Pancreas (tissue), 10 donors: Measurements from ENCODE around the gene ZSCAN9. TPM values are rescaled to one million over a fixed set of nuclear protein-coding genes. Genes with fewer than 3 reads are reported as not detected.
A peak's percentile ranks its signal among the peaks of the same experiment; 100 is the strongest.

ENCODE experiments used
- ATAC-seq, 4 donors: fragments of 200-7000 bp; cut with Tn5 transposase; one replicate each; pipeline versions ENCODE4 v1.8.0 to v1.9.1; 2020; ENCODE audit warnings: mild to moderate bottlenecking in 4 of 4, moderate library complexity in 4 of 4
- DNase-seq, 6 donors: peaks; one replicate each; pipeline ENCODE4 v3.0.0-alpha.2; 2020
- FAIRE-seq: peaks from 2 replicates; lab custom pipeline; 2012; peaks lifted over from hg19 to GRCh38; lab: Jason Lieb, UNC
- H3K27ac ChIP-seq, 4 donors: fragments of 200-600 bp; sonication (generic); 1 replicate in 3 of 4; 2 replicates in 1 of 4; pipeline versions ENCODE4 v1.5.0 to v1.8.0; 2020
- H3K27me3 ChIP-seq, 4 donors: fragments of 200-600 bp; one replicate each; pipeline ENCODE4 v1.8.0; 2021
- H3K36me3 ChIP-seq, 3 donors: fragments of 200-600 bp; sonication (generic) in 1 of 3; one replicate each; pipeline versions ENCODE4 v1.5.0 to v1.8.0; 2020 to 2021
- H3K4me1 ChIP-seq, 3 donors: fragments of 200-600 bp; one replicate each; pipeline ENCODE4 v1.8.0; 2021
- H3K4me3 ChIP-seq, 4 donors: fragments of 200-600 bp; sonication (generic) in 2 of 4; one replicate each; pipeline versions ENCODE4 v1.5.0 to v1.8.0; 2020 to 2021
- H3K9me3 ChIP-seq, 4 donors: fragments of 200-600 bp; one replicate each; pipeline ENCODE4 v1.8.0; 2021
- CTCF ChIP-seq, 4 donors: fragments of 200-600 bp; sonication (generic) in 3 of 4; IDR thresholded peaks; one replicate each; pipeline versions ENCODE4 v1.5.0 to v1.8.0; 2021; ENCODE audit warnings: antibody characterized with exemption in 4 of 4
- WGBS, 2 donors: extraction: QIAGEN DNeasy Blood & Tissue Kit; methylation state at CpG; one replicate each; pipeline ENCODE4 v1.1.7; 2013; 5-methylcytosine and 5-hydroxymethylcytosine counted together
- intact Hi-C, 3 donors: fragments of 100-400 bp; cut with DNase I; formaldehyde crosslinking; loops; one replicate each; pipeline versions ENCODE4 v1.11.1 to v1.14.2; 2022
- polyA plus RNA-seq, 2 donors: library from polyadenylated mRNA; stranded (reverse); fragments of 200-250 nt; gene quantifications; one replicate each; pipeline ENCODE4 v1.2.3, GENCODE V29; 2013
- total RNA-seq, 6 donors: library from RNA; stranded (reverse); fragmentation: NEBNext Ultra II Directional in 4 of 6; extraction: Animal tissue kit (Norgen Biotek cat#: 25700) in 4 of 6; gene quantifications; one replicate each; pipeline versions ENCODE4 v1.2.1 to v1.2.4, GENCODE V29; 2021 to 2023
- donor health status: healthy with polysubstance abuse.
- donor health status: DM: no; HTN: no; CAD: no; lungs with moderate emphysema.
- donor health status: DM: no; HTN: no; CAD: no.
- donor health status: control.
- donor health status: control.
- donor health status: Bipolar disorder and iron deficiency.
- donor health status: DM: yes; HTN: yes; CAD: no.
- donor health status: DM: no; HTN: no; CAD: no.
- donor health status: DM: no; HTN: no; CAD: no.
- donor health status: DM: yes; HTN: yes; CAD: no.

The ZSCAN9 gene
- total RNA-seq (1 to 10 TPM; 3.5 to 8.5 (median 4.6) TPM), polyA plus RNA-seq (10 to 100 TPM in 1 of 2 donors, 1 to 10 TPM in 1; 7.9 to 15.0 TPM)

GRCh38 chr6:28225056-28225834 lies at the start of gene ZSCAN9:
ZSCAN9 (plus strand) TSS chr6:28225275; CDS start chr6:28227085, 1,810 bp downstream.
- TF ChIP-seq CTCF (IDR thresholded peaks at IDR 0.05) = no peak

GRCh38 chr6:28176373-28176772 lies 48.7 kb upstream of the ZSCAN9 start:
- H3K36me3 ChIP-seq = no peaks in the 10 kb centered on the region
- no peaks in the 10 kb centered on the region for H3K9me3 ChIP-seq
- FAIRE-seq (no peak), ATAC-seq (no peak), DNase-seq (no peak)
- intact Hi-C loops = no loop called here
- H3K27ac ChIP-seq = no peak overlapping the region
- H3K4me1 ChIP-seq = no peaks in the 10 kb centered on the region
- TF ChIP-seq CTCF (IDR thresholded peaks at IDR 0.05) = no peak
- H3K27me3 ChIP-seq = no peaks in the 10 kb centered on the region
- H3K4me3 ChIP-seq = no peak overlapping the region
- 67 to 84% methylated on average over 1 of the region's 1 CpG for WGBS, 2 donors

More at GRCh38 chr6:28225056-28225834, at the start of gene ZSCAN9:
- DNase-seq (peak; percentile 81 to 94 (median 85)), ATAC-seq (peak; percentile 99), FAIRE-seq (no peak)
- peaks cover 0 to 15% (median 10%) of the 10 kb centered on the region in 3 donors for H3K36me3 ChIP-seq
- H3K27me3 ChIP-seq = peaks cover 2 to 11% (median 8%) of the 10 kb centered on the region in 4 donors
- peaks cover 0 to 10% (median 7%) of the 10 kb centered on the region in 3 donors for H3K4me1 ChIP-seq
- peak within 1 kb of the TSS; percentile 55 to 83 (median 74) for H3K4me3 ChIP-seq
- intact Hi-C loops = no loop called here
- WGBS, 2 donors = 0 to 1% methylated on average over 45 of the region's 45 CpGs
- H3K27ac ChIP-seq = peak within 1 kb of the TSS; percentile 8 to 52 (median 27)
- no peaks in the 10 kb centered on the region for H3K9me3 ChIP-seq

- Histone ChIP-seq H3K9me3 (no peaks in the 10 kb centered on the region), H3K4me1 (no peaks in the 10 kb centered on the region), H3K27me3 (no peaks in the 10 kb centered on the region), H3K36me3 (no peaks in the 10 kb centered on the region), H3K4me3 (no peak overlapping the region), H3K27ac (no peak overlapping the region)
- WGBS, 2 donors = 25 to 45% methylated on average over 1 of the region's 1 CpG
- intact Hi-C loops = no loop called here
- DNase-seq (no peak), ATAC-seq (no peak), FAIRE-seq (no peak)
- no peak for TF ChIP-seq CTCF (IDR thresholded peaks at IDR 0.05)
These were observed 42.8 kb upstream of the ZSCAN9 start for GRCh38 chr6:28182255-28182654.

- intact Hi-C loops = no loop called here
- Histone ChIP-seq H3K4me1 (no peaks in the 10 kb centered on the region), H3K36me3 (no peaks in the 10 kb centered on the region), H3K27ac (no peak overlapping the region), H3K9me3 (no peaks in the 10 kb centered on the region), H3K4me3 (no peak overlapping the region), H3K27me3 (no peaks in the 10 kb centered on the region)
- FAIRE-seq = no peak
- no peak for ATAC-seq
- WGBS, 2 donors = 61 to 69% methylated on average over 6 of the region's 6 CpGs
- DNase-seq = no peak
- TF ChIP-seq CTCF (IDR thresholded peaks at IDR 0.05) = no peak
These were observed 36.7 kb upstream of the ZSCAN9 start for GRCh38 chr6:28188111-28188979.
